ENCODE measurements around the gene NDUFB8.

NDUFB8 gene

DNA sequence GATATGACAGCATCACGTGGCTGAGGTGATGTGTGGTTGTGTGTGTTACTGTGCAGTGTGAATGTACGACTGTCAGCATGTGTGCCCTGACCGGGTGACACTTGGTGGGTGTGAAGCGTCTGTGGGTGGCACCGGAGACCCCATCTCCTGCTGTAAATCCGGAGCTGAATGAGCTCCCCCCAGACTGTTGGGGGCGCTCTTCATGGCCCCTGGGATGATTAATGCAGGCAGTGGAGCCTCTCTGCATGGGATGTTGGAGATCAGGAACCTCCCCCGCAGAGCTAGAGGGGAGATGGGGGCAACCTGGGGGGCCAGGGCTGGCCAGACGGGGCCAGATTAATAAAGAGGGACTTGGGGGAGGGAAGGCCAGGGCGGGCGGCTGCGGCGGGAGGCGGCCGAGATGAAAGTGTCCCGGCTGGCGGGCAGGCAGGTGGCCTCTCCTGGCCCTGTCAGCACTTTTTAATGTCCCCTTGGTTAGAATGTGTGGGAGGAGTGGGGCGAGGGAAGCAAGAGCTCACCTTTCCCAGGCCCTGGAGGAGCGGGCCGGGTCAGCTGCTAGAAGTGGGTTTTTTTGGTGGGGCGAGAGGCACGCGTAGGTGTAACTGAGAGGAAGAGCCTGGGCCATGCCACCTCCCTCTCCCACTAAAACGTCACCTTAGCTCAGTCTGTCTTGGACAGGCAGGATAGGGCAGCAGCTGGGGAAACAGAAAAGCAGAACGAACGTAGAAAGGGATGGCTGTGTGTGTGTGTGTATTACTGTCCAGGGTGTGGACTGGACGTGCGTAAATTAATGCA lies 40.2 kb upstream of the NDUFB8 start:
- no peak for TF ChIP-seq FOXP2 (optimal IDR thresholded peaks at IDR 0.05; ENCODE audit: borderline replicate concordance, extremely low read depth, extremely low read length, insufficient read depth)
- TF ChIP-seq POLR2AphosphoS5 (IDR thresholded peaks at IDR 0.05; ENCODE audit: low read depth, low read length), result no peak
- no peak for TF ChIP-seq SIN3A (IDR thresholded peaks at IDR 0.05; ENCODE audit: borderline replicate concordance, insufficient read depth, low read length)
- TF ChIP-seq, protein P1, sequence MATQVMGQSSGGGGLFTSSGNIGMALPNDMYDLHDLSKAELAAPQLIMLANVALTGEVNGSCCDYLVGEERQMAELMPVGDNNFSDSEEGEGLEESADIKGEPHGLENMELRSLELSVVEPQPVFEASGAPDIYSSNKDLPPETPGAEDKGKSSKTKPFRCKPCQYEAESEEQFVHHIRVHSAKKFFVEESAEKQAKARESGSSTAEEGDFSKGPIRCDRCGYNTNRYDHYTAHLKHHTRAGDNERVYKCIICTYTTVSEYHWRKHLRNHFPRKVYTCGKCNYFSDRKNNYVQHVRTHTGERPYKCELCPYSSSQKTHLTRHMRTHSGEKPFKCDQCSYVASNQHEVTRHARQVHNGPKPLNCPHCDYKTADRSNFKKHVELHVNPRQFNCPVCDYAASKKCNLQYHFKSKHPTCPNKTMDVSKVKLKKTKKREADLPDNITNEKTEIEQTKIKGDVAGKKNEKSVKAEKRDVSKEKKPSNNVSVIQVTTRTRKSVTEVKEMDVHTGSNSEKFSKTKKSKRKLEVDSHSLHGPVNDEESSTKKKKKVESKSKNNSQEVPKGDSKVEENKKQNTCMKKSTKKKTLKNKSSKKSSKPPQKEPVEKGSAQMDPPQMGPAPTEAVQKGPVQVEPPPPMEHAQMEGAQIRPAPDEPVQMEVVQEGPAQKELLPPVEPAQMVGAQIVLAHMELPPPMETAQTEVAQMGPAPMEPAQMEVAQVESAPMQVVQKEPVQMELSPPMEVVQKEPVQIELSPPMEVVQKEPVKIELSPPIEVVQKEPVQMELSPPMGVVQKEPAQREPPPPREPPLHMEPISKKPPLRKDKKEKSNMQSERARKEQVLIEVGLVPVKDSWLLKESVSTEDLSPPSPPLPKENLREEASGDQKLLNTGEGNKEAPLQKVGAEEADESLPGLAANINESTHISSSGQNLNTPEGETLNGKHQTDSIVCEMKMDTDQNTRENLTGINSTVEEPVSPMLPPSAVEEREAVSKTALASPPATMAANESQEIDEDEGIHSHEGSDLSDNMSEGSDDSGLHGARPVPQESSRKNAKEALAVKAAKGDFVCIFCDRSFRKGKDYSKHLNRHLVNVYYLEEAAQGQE (IDR thresholded peaks at IDR 0.05; ENCODE audit: insufficient read depth in 1 of 2, low read depth in 2 of 2, low read length in 2 of 2), result no peak
- TF ChIP-seq TAF1 (IDR thresholded peaks at IDR 0.05; ENCODE audit: borderline replicate concordance, insufficient read depth, low read length), result no peak

DNA sequence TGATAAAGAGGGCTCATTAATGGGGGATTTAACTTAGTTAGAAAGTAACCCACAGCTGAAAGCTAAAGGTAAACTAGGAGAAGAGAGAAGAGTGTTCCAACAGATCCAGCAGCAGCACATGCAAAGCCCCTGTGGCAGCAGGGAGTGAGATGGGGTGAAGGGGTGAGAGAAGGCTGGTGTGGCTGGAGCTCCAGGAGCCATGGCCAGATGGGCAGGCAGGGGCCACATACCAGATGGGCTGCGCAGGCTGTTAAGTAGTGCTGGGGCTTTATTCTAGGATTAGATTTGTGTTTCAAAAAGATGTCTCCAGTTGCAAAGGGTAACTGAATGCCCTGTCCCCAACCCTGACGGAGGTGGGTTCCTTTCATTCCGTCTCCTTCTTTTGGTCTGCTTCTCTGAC lies 39.2 kb upstream of the NDUFB8 start:
- TF ChIP-seq POLR2AphosphoS5 (IDR thresholded peaks at IDR 0.05; ENCODE audit: low read depth, low read length) (no peak), FOXP2 (optimal IDR thresholded peaks at IDR 0.05; ENCODE audit: borderline replicate concordance, extremely low read depth, extremely low read length, insufficient read depth) (no peak), SIN3A (IDR thresholded peaks at IDR 0.05; ENCODE audit: borderline replicate concordance, insufficient read depth, low read length) (no peak), TAF1 (IDR thresholded peaks at IDR 0.05; ENCODE audit: borderline replicate concordance, insufficient read depth, low read length) (no peak)
- TF ChIP-seq, protein P1 (IDR thresholded peaks at IDR 0.05; ENCODE audit: insufficient read depth in 1 of 2, low read depth in 2 of 2, low read length in 2 of 2), result no peak

DNA sequence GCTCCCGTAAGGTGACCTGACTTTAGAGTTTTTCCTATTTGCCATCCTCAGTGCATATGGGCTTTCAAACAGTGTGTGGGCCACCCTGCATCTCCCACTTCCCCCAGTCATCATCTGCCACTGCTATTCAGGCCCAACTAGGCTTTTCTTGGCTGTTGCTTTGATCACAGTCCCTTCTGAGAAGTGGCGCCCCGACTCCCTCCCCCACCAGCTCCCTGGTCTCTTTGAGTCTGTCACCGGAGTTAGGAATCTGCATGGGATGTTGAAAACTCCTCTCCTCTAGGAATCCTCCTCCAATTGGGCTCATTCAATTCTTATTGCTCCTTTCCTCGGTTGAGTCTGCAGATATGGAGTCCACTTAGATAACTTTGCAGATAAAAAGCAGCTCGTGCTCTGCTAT lies 38.2 kb upstream of the NDUFB8 start:
- TF ChIP-seq, protein P1 (IDR thresholded peaks at IDR 0.05; ENCODE audit: insufficient read depth in 1 of 2, low read depth in 2 of 2, low read length in 2 of 2), result no peak
- TF ChIP-seq POLR2AphosphoS5 (IDR thresholded peaks at IDR 0.05; ENCODE audit: low read depth, low read length), result no peak
- no peak for TF ChIP-seq FOXP2 (optimal IDR thresholded peaks at IDR 0.05; ENCODE audit: borderline replicate concordance, extremely low read depth, extremely low read length, insufficient read depth)
- no peak for TF ChIP-seq TAF1 (IDR thresholded peaks at IDR 0.05; ENCODE audit: borderline replicate concordance, insufficient read depth, low read length)
- no peak for TF ChIP-seq SIN3A (IDR thresholded peaks at IDR 0.05; ENCODE audit: borderline replicate concordance, insufficient read depth, low read length)

DNA sequence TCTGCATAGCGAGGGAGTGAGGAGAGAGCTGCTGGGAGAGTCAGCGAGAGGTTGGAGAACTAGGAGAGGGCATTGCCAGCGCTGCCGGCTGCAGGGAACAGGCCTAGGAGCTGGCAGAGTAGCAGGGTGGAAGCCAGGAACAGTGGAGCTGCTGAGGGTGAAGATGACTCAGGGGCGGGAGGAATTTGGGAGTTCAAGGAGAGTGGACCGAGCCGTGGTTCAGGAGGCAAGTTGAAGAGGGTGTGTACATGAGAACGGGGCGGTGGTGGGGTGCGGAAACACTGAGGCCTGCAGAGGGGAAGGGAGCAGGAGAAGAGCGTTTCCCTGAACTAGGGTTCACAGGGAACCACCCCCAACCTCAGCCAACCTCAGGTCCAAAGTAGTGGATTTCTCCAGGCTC lies 37.6 kb upstream of the NDUFB8 start:
- no peak for TF ChIP-seq TAF1 (IDR thresholded peaks at IDR 0.05; ENCODE audit: borderline replicate concordance, insufficient read depth, low read length)
- TF ChIP-seq SIN3A (IDR thresholded peaks at IDR 0.05; ENCODE audit: borderline replicate concordance, insufficient read depth, low read length), result no peak
- TF ChIP-seq, protein P1 (IDR thresholded peaks at IDR 0.05; ENCODE audit: insufficient read depth in 1 of 2, low read depth in 2 of 2, low read length in 2 of 2), result no peak
- no peak for TF ChIP-seq POLR2AphosphoS5 (IDR thresholded peaks at IDR 0.05; ENCODE audit: low read depth, low read length)
- TF ChIP-seq FOXP2 (optimal IDR thresholded peaks at IDR 0.05; ENCODE audit: borderline replicate concordance, extremely low read depth, extremely low read length, insufficient read depth), result no peak

All from PFSK-1 (cell line).